ENCODE results near the gene COBL. TPM values are rescaled to one million over a fixed set of nuclear protein-coding genes. Genes with fewer than 3 reads are reported as not detected.
"Not testable (repeated sequence)": the region's sequence is repeated elsewhere in the genome, so short reads cannot be mapped to it uniquely, and the experiment has no call there.

The COBL gene
- polyA plus RNA-seq, 3 donors, result not detected

- no peaks in the 10 kb centered on the region for H3K27me3 Mint-ChIP-seq (ENCODE audit: low read depth in 3 of 3)
- Histone ChIP-seq H3K4me1 (ENCODE audit: control insufficient read depth in 1 of 2, insufficient read depth in 2 of 2, low read length in 2 of 2) (no peaks in the 10 kb centered on the region), H3K4me2 (replicated peaks; ENCODE audit: extremely low read depth, low read length, poor library complexity, severe bottlenecking) (no peak overlapping the region), H2AFZ (ENCODE audit: insufficient read depth, low read depth, low read length, poor library complexity, severe bottlenecking) (no peak overlapping the region), H3K27ac (ENCODE audit: low read depth in 1 of 2, low read length in 2 of 2) (no peak overlapping the region), H3K9me3 (replicated peaks in 1 of 2; ENCODE audit: control insufficient read depth in 1 of 2, insufficient read depth in 1 of 2, low read length in 2 of 2) (peaks cover 0 to 9% of the 10 kb centered on the region in 2 donors), H3K9ac (ENCODE audit: insufficient read depth, low read length, poor library complexity, severe bottlenecking) (no peak overlapping the region), H3K36me3 (replicated peaks in 1 of 2; ENCODE audit: control insufficient read depth in 1 of 2, insufficient read depth in 2 of 2, low read length in 2 of 2) (no peaks in the 10 kb centered on the region), H3K4me3 (replicated peaks in 1 of 3; ENCODE audit: low read depth in 2 of 3, low read length in 3 of 3) (no peak overlapping the region), H4K20me1 (ENCODE audit: insufficient read depth, low read length) (no peaks in the 10 kb centered on the region), H3K79me2 (ENCODE audit: insufficient read depth, low read length) (no peaks in the 10 kb centered on the region), H3K27me3 (ENCODE audit: control insufficient read depth in 2 of 2, insufficient read depth in 2 of 2, low read length in 2 of 2) (no peaks in the 10 kb centered on the region)
- DNase-seq, result no peak
- H3K4me1 Mint-ChIP-seq, result no peaks in the 10 kb centered on the region
- no peak overlapping the region for H3K4me3 Mint-ChIP-seq
- H3K36me3 Mint-ChIP-seq, result no peaks in the 10 kb centered on the region
- TF ChIP-seq CTCF (IDR thresholded peaks at IDR 0.05), result no peak
- H3K9me3 Mint-ChIP-seq, result peaks cover 0 to 14% (median 8%) of the 10 kb centered on the region in 7 donors
- H3K27ac Mint-ChIP-seq, result no peak overlapping the region
- intact Hi-C loops (cut with micrococcal nuclease), result no loop called here
- 75% methylated on average over 4 of the region's 5 CpGs for WGBS (ENCODE audit: insufficient coverage)
Measured at GRCh38 chr7:50994753-50995319, 321.8 kb downstream of the COBL start.

- H3K4me1 ChIP-seq (ENCODE audit: control insufficient read depth in 1 of 2, insufficient read depth in 2 of 2, low read length in 2 of 2); H3K9me3 ChIP-seq (replicated peaks in 1 of 2; ENCODE audit: control insufficient read depth in 1 of 2, insufficient read depth in 1 of 2, low read length in 2 of 2); H3K4me3 Mint-ChIP-seq; intact Hi-C loops (cut with micrococcal nuclease); H3K4me3 ChIP-seq (replicated peaks in 1 of 3; ENCODE audit: low read depth in 2 of 3, low read length in 3 of 3); H4K20me1 ChIP-seq (ENCODE audit: insufficient read depth, low read length); DNase-seq; H2AFZ ChIP-seq (ENCODE audit: insufficient read depth, low read depth, low read length, poor library complexity, severe bottlenecking); H3K4me1 Mint-ChIP-seq; H3K27ac ChIP-seq (ENCODE audit: low read depth in 1 of 2, low read length in 2 of 2); H3K9me3 Mint-ChIP-seq; H3K36me3 Mint-ChIP-seq; H3K9ac ChIP-seq (ENCODE audit: insufficient read depth, low read length, poor library complexity, severe bottlenecking); H3K27ac Mint-ChIP-seq; H3K36me3 ChIP-seq (replicated peaks in 1 of 2; ENCODE audit: control insufficient read depth in 1 of 2, insufficient read depth in 2 of 2, low read length in 2 of 2); H3K27me3 Mint-ChIP-seq (ENCODE audit: low read depth in 3 of 3); H3K4me2 ChIP-seq (replicated peaks; ENCODE audit: extremely low read depth, low read length, poor library complexity, severe bottlenecking); H3K27me3 ChIP-seq (ENCODE audit: control insufficient read depth in 2 of 2, insufficient read depth in 2 of 2, low read length in 2 of 2); H3K79me2 ChIP-seq (ENCODE audit: insufficient read depth, low read length): not testable (repeated sequence)
- WGBS (ENCODE audit: insufficient coverage), result no CpG with 5 or more reads among the region's 1 CpG
Measured at GRCh38 chr7:50990214-50990613, 326.4 kb downstream of the COBL start.

Data from CD14-positive monocyte (primary cell).